Ecto neural progenitor cell (in vitro differentiated cells): Measurements from ENCODE around the gene TMEM42.
"Not testable (repeated sequence)": the region's sequence is repeated elsewhere in the genome, so short reads cannot be mapped to it uniquely, and the experiment has no call there.

ENCODE experiments used
- DNase-seq: peaks from one replicate; pipeline ENCODE4 v3.0.0-alpha.2; 2018; ENCODE audit warnings: low spot score

The TMEM42 gene

DNA sequence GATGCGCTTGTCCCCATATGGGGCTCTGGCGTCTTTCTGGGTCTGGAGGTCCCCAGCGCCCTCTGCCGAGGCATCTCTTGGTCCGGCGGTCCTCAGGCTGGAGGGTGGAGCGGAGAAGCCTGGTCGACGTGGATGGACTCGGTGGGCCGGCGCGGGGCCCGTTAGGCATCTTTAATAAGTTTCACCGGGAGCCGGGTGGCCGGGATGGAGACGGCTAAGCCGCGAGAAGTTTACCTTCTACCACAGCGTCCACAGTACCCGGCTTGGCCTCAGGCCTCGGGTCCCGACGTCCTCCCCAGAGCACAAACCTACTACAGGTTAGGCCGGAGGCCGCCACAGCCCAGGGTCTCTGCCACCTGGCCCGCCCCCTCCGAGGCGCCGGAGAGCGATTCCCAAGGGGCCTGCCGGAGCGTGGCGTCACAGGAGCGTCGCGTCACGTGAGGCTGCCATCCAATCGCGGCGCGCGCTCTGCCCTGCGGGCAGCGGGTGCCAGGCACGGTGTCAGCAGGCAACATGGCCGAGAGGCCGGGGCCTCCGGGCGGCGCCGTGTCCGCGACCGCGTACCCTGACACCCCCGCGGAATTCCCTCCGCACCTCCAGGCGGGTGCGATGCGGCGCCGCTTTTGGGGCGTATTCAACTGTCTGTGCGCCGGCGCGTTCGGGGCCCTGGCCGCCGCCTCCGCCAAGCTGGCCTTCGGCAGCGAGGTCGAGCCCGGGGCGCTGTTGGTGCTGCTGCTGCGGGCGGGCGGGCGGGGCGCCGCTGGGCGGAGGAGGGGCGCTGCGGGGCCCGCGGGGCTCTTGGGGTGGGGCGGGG lies at the start of gene TMEM42:
Gene TMEM42, plus strand, starts transcription at position 501 of the 814 bp plus-strand sequence. Its CDS starts 13 bp downstream, at position 514.
- DNase-seq = peak; percentile 93

DNA sequence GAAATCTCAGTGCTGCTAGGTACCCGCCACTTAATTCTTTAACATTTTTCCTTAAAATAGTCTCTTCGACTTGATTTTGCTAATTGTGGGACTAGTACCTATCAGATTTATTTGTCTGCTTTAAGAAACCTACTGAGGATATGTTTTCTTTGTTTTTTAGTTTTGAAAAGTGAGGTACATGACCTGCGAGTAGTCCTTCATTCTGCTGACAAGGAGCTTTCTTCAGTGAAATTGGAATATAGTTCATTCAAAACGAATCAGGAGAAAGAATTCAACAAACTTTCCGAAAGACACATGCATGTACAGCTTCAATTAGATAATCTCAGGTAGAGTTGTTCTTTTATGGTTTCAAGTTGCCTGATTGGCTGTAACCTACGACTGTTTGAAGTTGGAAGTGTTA lies 47.0 kb upstream of the TMEM42 start:
- no peak for DNase-seq

DNA sequence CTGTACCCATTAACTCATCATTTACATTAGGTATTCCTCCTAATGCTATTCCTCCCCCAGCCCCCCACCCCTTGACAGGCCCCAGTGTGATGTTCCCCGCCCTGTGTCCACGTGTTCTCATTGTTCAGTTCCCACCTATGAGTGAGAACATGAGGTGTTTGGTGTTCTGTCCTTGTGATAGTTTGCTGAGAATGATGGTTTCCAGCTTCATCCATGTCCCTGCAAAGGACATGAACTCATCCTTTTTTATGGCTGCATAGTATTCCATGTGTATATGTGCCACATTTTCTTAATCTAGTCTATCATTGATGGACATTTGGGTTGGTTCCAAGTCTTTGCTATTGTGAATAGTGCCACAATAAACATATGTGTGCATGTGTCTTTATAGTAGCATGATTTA lies 45.4 kb upstream of the TMEM42 start:
- DNase-seq = not testable (repeated sequence)

DNA sequence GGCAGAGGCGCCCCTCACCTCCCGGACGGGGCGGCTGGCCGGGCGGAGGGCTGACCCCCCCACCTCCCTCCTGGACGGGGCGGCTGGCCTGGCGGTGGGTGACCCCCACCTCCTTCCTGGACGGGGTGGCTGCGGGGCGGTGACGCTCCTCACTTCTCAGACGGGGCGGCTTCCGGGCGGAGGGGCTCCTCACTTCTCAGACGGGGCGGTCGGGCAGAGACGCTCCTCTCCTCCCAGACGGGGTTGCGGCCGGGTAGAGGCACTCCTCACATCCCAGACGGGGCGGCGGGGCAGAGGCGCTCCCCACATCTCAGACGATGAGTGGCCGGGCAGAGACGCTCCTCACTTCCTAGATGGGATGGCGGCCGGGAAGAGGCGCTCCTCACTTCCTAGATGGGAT lies 40.5 kb upstream of the TMEM42 start:
- DNase-seq = not testable (repeated sequence)

DNA sequence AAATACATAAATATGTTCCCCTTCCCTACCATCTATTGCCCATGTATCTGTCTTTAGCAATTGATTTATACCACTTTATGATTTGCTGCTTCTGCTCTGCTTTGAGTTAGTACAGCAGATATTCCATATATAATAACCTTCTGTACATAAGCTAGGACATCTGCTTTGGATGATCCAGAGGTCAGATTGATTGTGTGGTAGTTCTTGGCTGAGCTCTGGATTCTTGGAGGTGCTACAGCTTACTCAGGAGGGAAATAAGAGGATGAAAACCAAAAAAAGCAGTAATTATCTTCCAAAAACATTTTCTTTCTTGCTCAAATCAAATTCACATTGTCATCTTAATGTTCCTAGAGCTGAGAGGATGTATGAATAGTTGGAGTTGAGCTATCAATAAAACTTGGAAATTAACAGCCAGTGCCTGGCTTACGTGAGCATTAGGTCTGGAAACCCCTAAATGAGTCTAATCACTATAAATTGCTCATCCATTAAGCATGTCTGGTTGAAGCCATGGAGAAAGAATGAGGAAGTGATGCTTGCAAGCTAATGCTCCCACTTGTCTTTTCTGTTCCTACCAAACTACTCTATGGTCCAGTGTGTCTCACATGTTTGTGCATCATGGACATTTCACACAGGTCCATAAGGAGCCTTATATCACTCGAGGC lies 36.3 kb upstream of the TMEM42 start:
- DNase-seq = no peak

DNA sequence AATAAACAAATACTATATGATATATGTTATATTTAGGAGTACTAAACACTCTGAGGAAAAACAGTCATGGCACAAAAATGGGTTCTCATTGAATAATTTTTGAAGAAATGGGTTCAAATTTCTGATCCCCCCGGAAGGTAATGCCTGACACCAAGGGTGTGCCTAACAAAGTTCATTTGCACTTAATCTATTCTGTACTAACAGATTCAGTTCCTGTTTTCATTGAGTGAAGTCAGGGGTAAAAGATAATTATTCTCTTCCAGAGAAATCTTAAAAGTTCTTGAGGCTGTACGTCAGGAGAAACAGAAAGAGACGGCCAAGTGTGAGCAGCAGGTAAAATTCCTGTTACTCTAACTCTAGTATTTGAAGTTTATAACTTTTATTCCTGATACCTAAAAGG lies 34.5 kb upstream of the TMEM42 start:
- no peak for DNase-seq

DNA sequence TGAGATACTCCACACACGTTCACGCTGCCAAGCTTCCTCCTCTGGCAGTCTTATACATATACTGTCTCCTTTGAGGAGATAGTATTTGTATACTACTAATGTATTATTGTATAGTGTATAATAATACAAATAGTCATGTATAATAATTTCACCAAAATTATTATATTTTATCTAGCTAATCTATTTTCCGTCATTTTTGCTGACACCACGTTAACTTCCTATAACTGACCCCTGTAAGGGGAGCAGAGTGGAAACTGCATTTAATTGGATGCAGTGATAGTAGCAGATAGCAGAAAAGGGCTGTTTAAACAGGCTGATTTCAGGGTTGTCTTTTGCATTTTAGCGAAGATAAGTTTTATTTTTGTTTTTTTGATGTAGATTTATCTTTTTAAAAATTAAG lies 30.5 kb upstream of the TMEM42 start:
- DNase-seq = no peak

DNA sequence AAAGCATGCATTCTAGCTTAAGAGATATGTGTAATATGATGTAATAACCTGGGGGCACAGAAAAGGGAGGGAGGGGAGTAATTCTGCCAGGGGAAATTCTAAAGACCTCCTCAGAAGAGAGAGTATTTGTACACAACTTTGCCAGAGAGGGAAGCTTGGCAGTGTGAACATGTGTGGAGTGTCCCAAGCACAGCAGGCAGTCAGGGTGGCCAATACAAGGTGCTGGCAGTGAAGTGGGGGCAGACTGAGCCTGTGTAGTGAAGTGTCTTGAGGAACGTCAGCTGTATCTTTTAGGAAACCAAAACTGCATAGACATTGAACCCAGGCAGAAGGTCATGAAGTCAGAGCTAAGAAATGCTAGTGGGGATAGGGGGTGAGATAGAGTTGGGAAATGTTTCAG lies 29.7 kb upstream of the TMEM42 start:
- no peak for DNase-seq

DNA sequence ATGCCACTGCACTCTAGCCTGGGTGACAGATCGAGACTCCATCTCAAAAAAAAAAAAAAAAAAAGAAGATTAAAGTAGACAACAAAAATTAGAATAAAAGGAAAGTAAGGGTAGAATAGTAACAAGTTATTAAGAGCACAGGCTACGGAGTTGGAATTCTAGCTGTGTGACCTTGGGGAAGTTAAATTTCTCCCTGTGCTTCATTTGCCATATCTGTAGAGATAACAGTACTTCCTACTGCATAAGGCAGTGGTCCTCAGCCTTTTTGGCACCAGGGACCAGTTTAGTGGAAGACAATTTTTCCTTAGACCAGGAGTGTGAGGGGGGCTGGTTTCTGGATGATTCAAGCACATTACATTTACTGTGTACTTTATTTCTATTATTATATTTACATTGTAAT lies 28.7 kb upstream of the TMEM42 start:
- no peak for DNase-seq

DNA sequence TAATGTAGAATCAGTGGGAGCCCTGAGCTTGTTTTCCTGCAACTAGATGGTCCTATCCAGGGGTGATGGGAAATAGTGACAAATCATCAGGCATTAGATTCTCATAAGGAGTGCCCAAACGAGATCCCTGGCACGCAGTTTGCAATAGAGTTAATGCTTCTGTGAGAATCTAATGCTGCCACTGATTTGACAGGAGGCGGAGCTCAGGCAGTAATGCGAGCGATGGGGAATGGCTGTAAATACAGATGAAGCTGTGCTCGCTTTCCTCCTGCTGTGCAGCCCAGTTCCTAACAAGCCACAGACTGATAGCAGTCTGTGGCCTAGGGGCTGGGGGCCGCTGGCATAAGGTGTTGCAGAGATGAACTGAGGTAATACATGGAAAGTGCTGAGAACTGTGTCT lies 28.3 kb upstream of the TMEM42 start:
- no peak for DNase-seq

DNA sequence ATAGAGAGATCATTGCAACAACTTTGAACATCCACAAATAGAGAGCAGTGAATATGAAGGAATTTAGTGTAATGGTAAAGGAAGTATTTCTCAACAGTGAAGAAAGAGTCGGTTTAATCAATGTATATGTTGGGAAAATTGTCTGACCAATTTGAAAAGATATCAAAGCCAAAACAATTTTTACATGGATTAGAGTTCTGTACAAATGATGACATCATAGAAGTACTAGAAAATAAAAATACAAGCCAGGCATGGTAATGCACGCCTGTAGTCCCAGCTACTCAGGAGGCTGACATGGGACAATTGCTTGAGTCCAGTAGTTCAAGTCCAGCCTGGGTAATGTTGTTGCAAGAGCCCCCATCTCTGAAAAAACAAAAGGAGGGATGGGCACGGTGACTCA lies 26.0 kb upstream of the TMEM42 start:
- DNase-seq = no peak

DNA sequence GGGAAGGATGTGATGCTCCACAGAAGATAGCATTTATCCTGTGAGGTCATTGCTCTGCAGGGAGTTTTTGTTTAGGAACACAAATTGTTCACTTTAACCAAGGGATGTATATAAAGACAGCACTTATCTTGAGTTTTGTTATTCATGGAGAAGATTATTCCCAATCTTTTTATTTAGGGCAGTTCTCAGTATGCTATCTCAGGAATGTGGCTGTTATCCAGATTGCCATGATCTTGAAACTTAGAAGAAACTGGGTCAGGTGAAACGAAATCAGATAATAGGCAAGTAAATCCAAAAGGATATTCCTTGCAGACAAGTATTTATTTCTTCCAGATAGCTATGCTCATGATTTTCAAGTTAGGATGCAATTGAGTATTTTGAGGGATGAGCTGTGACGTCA lies 19.3 kb upstream of the TMEM42 start:
- DNase-seq = no peak

DNA sequence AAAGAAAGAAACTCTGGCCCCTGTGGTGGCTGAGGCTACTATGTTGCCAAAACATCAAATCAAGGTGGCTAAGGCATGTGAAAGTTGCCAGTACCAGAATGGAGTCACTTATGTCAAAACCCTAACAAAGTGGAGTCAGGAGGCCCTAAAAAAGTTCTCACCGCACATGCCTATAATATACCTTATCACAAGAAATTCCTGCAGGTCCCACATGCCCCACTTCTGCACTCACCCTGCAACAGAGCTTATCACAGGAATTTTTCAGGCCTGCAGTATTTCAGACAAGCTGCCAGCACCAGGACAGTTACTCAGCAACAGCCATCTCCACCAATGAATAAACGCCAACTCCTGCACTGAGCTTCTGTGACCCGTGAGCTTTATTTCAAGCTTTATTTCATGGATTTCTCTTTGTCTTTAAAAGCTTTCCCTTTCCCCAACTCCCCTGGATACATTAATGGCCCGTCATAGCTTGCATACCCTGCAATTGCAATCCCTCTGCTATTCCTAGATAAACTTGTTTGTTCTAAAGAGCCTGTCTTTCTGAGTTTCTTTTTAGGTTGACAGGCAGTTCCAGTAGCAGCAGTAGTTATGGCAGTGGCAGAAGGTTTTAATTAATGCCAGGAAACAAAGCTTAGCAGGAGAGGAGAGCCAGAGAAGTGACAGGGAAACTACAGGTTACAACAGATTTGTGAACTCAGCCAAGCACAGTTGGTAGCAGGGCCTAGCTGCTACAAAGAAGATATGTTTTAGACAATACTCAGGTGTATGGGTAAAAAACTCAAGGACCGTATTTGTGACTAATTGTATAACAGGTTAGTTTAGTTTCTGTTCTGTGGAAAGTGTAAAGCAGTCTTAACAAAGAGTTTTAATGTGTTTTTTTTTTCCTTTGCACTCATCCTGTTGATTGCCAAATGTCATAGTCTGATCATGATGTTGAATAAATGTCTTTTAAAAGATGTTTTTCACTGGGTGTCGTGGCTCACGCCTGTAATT lies 15.9 kb upstream of the TMEM42 start:
- DNase-seq = no peak

DNA sequence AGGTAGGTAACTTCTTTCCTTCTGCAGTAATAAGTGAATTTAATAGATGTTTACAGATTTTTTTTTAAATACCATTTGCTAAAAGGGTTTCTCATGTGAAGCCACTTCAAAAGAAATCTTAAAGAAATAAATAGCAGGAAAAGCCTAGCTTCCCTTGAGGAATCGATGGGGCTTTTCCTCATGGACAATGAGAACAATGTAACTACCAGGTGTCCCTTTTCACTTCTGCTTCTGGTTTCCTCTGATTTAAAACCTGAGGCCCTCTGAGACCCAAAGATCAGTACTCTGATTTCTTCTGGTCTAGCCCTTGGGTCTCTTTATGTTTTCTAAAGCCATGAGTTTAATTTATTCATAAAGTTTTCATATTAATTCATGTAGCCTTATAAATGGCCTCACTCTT lies 13.1 kb upstream of the TMEM42 start:
- DNase-seq = no peak

DNA sequence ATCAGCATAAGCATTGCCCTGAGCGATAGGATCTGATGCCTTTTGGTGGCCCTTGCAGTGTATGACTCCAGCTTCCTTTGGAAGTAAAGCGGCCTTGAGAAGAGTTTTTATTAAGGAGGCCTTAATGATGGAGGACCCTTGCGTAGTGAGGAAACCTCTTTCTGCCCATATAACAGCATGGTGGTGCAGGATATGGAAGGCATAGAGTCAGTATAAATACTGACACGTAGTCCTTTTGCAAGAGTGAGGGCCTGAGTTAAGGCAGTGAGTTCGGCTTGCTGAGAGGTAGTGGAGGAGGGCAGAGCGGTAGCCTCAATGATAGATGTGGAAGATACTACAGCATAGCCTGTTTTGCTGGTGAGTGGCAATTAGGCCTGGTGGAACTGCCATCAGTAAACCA lies 5.0 kb upstream of the TMEM42 start:
- not testable (repeated sequence) for DNase-seq

DNA sequence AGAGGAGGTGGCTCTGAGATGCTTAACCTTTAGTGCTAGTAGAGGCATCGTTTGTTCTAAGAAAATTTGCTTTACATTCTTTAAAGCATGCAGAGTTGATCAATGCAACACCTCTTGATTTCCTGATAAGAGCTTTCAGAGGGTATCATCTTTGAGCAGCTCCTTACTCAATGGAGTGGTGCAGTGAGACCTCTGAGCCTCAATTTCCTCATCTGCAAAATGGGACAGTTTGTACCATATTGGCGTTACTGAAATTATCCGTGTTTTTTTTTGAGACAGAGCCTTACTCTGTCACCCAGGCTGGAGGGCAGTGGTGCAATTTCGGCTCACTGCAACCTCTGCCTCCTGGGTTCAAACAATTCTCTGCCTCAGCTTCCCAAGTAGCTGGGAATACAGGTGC lies 1.6 kb upstream of the TMEM42 start:
- DNase-seq = no peak

DNA sequence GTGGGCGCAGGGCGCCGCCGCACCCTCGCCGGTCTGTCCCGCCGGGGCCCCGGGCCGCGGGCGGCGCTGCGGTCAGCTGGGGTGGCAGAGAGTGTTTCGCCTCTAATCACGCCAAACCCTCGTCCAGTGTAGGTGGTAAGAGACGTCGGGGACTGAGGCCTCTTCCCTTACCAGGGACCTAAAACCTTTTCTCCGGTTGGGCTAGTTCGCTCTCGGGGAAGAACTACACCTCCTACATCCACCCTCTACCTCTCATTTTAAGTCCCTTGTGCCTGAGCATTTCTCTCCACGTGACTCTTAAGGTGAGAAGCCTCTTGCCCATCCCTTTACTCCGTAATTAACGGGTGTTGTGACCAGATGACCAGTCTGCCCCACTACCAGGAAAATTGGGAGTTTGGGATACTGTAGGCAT lies 520 bp downstream of the TMEM42 start:
- no peak for DNase-seq

DNA sequence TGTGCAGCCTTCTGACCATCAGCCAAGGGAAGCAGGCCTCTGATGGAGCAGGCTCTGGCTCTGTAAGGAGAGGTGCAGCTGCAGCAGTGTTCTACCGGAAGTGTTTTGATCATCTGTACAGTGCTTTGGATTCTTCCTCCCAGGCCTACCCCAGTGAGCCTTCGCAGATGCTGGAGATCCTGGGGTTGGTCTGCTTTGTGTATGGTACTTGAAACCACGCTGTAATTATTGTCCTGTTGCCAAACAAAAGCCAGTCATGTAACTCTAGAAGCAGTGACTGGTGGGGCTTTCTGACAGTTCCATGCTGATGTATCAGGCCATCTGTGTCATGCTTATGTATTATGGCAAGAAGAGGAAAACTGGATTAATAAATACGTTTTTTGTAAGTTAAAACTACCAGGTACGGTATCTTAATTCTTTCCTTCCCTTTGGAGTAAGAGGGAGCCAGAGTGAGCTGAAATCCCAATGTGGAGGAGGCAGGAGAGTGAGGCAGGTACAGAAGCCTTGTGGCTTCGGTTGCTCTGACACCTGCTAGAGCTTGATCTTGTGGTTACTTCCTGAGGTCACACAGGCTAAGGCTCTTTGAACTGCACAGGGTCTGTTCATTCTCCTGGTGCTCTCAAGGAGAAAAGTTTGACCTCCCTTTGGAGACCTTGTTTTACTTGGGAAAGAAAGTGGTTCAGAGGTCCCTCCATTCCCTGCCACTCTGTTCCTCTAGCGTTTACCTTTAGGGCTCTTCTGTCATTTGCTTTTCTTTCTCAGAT lies 3.7 kb downstream of the TMEM42 start:
- DNase-seq = no peak

DNA sequence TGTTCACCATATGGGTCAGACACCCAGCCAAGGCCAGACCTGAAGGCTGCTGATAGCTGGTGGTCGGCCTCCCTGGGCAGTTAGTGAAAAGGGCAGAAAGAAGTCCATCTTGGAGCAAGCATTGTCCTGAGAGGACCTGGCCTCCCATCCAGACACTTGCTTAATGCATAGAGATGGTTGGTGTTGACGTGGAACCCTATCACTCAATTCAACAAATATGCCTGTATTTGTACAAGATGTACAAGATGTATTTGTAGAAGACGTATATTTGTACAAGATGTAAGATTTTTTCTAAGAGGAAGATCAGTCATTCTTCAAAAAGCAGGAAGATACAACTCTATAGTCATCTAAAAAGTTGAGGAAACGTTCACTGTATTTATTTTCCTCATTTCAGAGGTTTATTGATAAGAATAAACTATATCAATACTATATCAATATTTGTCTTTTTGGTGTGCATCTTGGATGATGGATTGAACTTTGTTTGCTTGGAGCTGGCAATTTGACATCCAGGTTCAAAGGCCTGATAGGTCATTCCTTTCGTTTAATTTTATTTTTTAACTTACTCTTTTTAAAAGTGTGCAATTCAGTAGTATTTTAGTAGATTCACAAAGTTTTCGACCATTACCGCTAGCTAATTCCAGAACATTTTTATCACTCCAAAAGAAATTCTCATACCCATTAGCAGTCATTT lies 5.9 kb downstream of the TMEM42 start:
- no peak for DNase-seq

DNA sequence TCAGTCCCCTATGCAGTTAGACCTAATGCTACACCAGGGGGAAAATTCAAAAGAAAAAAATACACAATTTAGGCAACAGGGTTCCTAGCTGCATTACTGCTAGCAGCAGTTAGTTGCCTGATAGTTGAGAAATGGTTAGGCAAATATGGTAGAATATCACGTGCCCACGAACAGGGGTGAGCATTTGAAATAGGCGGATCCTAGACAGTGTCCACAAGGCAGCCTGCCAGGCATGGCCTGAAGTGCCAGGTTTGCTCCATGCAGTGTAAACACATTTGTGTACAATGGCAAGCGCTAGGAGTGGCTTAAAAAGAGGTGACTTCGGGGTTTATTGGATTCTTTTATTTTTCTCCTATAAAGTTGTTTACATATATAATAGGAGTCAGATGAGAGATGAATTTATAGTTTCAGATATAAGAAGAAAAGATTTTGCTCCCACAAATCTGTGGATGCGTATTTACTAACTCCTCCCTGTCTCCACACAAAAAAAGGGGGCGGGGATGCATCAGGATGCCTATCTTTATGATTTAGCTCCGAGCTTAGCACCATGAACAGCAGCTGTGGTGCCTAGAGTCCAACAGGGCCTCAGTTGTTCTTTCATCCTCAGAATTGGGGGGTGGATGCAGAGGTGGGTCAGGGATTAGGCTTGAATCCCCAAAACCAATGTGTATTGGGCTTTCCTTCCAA lies 8.8 kb downstream of the TMEM42 start:
- no peak for DNase-seq

DNA sequence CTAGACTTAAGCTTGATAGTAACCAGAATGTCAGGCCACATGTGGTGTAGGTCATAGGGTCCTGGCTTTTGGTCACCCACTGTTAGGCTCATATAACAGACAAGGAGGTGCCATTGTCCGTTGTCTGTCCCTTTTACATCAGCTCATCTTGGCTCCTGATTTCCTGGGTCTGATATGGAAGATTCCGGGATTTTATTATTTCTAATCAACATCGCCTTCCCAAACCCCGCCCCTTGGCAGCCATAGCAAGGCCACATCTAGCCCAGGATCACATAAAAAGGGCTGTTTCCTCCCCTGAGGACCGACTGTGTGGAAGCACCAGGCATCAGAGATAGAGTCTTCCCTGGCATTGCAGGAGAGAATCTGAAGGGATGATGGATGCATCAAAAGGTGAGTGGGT lies 12.6 kb downstream of the TMEM42 start, which contains the start of gene TGM4:
Gene TGM4, plus strand, starts transcription at position 301 of the 400 bp plus-strand sequence. Its CDS starts 71 bp downstream, at position 372.
- no peak for DNase-seq
